ENCODE measurements around the gene NUDT3.
A peak's percentile ranks its signal among the peaks of the same experiment; 100 is the strongest.
"Not testable (repeated sequence)": the region's sequence is repeated elsewhere in the genome, so short reads cannot be mapped to it uniquely, and the experiment has no call there.

The NUDT3 gene

DNA sequence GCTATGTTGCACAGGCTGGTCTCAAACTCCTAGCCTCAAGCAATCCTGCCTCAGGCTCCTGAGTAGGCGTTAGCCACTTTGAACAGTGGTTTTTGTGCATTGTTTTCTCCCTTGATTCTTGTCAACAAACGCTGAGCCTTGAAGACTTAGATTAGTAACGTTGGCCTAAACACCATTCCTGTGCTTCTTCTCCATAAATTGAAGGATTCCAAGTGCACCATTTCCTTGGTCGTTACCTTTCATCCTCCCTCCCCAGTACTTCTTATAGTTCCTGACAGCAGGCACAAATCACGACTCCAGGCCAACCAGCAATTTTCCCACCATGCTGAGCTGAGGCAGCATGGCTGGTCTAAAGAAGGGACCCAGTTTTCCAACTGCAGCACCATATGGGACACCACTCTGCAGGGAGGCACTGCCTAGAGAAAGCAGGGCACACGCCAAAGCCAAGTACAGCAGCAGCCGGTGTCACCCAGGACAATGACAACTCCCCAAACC, 24.5 kb upstream of the NUDT3 start:
- Histone ChIP-seq H3K79me2 (ENCODE audit: low read length) (peaks cover under 1% of the 10 kb centered on the region; the same call in 1 of the 2 replicates), H3K4me1 (ENCODE audit: low read length) (no peaks in the 10 kb centered on the region), H3K4me3 (ENCODE audit: low read length) (no peak overlapping the region), H3K9ac (ENCODE audit: low read length) (no peak overlapping the region), H3K36me3 (replicated peaks; ENCODE audit: low read depth, low read length) (peaks cover 30% of the 10 kb centered on the region), H3K4me2 (ENCODE audit: low read length) (no peak overlapping the region), H3K27me3 (ENCODE audit: low read depth, low read length) (no peaks in the 10 kb centered on the region), H2AFZ (ENCODE audit: low read depth, low read length) (no peak overlapping the region), H3K27ac (ENCODE audit: low read length) (no peak overlapping the region), H4K20me1 (ENCODE audit: insufficient read depth, low read length) (peaks cover 6% of the 10 kb centered on the region), H3K9me3 (ENCODE audit: insufficient read depth, low read length) (no peaks in the 10 kb centered on the region)
- TF ChIP-seq, protein P1, sequence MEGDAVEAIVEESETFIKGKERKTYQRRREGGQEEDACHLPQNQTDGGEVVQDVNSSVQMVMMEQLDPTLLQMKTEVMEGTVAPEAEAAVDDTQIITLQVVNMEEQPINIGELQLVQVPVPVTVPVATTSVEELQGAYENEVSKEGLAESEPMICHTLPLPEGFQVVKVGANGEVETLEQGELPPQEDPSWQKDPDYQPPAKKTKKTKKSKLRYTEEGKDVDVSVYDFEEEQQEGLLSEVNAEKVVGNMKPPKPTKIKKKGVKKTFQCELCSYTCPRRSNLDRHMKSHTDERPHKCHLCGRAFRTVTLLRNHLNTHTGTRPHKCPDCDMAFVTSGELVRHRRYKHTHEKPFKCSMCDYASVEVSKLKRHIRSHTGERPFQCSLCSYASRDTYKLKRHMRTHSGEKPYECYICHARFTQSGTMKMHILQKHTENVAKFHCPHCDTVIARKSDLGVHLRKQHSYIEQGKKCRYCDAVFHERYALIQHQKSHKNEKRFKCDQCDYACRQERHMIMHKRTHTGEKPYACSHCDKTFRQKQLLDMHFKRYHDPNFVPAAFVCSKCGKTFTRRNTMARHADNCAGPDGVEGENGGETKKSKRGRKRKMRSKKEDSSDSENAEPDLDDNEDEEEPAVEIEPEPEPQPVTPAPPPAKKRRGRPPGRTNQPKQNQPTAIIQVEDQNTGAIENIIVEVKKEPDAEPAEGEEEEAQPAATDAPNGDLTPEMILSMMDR (IDR thresholded peaks at IDR 0.05; ENCODE audit: low read depth, low read length), result no peak
- TF ChIP-seq EZH2phosphoT487 (IDR thresholded peaks at IDR 0.05; ENCODE audit: low read depth), result no peak

DNA sequence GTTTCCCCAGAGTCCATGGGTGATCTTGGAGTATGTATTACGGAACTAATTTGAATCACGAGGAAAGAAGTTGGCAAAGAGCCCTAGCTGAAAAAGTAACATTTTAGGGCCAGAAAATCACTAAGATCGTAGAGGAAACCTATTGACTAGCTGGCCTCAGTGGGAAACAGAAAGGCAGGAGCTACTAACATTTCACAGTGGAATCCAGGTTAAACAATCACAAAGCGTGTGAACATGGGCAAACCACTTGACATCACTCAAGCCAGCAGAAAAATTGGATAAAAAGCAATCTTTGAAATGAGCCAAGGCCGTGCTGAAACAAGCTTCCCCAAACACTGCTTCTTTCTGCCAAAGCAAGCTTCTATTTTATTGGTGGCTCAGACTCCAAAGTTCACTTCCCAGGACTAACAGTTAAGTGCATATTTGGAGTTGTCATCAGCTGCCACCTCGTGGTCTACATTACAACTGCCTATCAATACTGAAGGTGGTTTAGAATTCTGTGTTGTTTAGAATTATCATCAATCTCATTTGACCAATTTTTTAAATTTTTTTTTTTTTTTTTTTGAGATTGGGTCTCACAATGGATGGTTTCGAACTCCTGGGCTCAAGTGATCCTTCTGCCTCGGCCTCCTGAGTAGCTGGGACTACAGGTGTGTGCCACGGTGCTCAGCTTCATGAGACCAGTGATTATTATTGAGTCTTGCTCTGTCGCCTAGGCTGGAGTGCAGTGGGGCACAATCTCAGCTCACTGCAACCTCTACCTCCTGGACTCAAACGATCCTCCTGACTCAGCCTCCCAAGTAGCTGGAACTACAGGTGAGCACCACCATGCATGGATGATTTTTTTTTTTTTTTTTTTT, 22.8 kb upstream of the NUDT3 start:
- H3K9me3 ChIP-seq (ENCODE audit: insufficient read depth, low read length), result no peaks in the 10 kb centered on the region

DNA sequence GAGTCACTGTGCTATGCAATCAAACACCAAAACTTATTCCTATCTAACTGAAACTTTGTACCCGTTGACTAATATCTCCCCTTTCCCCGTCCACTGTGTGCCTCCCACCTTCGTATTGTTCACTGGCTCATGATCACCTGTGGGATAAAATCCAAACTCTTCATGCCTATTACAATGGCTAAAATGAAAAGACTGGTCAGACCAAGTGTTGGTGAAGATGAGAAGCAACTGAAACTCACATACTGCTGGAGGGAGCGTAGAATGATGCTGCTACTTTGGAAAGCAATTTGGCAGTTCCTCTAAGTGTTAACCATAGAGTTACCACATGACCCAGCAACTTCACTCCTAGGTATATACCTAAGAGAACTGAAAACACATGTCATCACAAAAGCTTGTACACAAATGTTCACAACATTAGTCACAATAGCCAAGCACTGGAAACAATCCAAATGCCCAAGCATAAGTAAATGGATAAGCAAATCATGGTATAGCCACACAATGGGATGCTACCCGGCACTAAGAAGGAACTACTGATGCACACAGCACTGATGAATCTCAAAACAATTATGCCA, 20.3 kb upstream of the NUDT3 start:
- TF ChIP-seq EZH2phosphoT487 (IDR thresholded peaks at IDR 0.05; ENCODE audit: low read depth), result no peak
- TF ChIP-seq, protein P1 (IDR thresholded peaks at IDR 0.05; ENCODE audit: low read depth, low read length), result no peak
- Histone ChIP-seq H3K27ac (ENCODE audit: low read length) (no peak overlapping the region), H4K20me1 (ENCODE audit: insufficient read depth, low read length) (peaks cover 4% of the 10 kb centered on the region; the same call in 1 of the 2 replicates), H3K36me3 (replicated peaks; ENCODE audit: low read depth, low read length) (peaks cover 14% of the 10 kb centered on the region), H3K9ac (ENCODE audit: low read length) (no peak overlapping the region), H3K4me1 (ENCODE audit: low read length) (no peaks in the 10 kb centered on the region), H3K79me2 (ENCODE audit: low read length) (no peaks in the 10 kb centered on the region), H3K4me3 (ENCODE audit: low read length) (no peak overlapping the region), H3K4me2 (ENCODE audit: low read length) (no peak overlapping the region), H3K9me3 (ENCODE audit: insufficient read depth, low read length) (no peaks in the 10 kb centered on the region), H3K27me3 (ENCODE audit: low read depth, low read length) (no peaks in the 10 kb centered on the region), H2AFZ (ENCODE audit: low read depth, low read length) (no peak overlapping the region)

More for the DNA sequence above, 22.8 kb upstream of the NUDT3 start:
- Histone ChIP-seq H3K36me3 (replicated peaks; ENCODE audit: low read depth, low read length) (peaks cover 23% of the 10 kb centered on the region), H3K4me3 (ENCODE audit: low read length) (no peak overlapping the region), H3K4me2 (ENCODE audit: low read length) (no peak overlapping the region), H3K27ac (ENCODE audit: low read length) (no peak overlapping the region), H2AFZ (ENCODE audit: low read depth, low read length) (no peak overlapping the region), H3K27me3 (ENCODE audit: low read depth, low read length) (no peaks in the 10 kb centered on the region), H3K9ac (ENCODE audit: low read length) (no peak overlapping the region), H3K79me2 (ENCODE audit: low read length) (no peaks in the 10 kb centered on the region), H3K4me1 (ENCODE audit: low read length) (no peaks in the 10 kb centered on the region), H4K20me1 (ENCODE audit: insufficient read depth, low read length) (peaks cover 6% of the 10 kb centered on the region)
- TF ChIP-seq, protein P1 (IDR thresholded peaks at IDR 0.05; ENCODE audit: low read depth, low read length), result peak; percentile 55
- no peak for TF ChIP-seq EZH2phosphoT487 (IDR thresholded peaks at IDR 0.05; ENCODE audit: low read depth)

DNA sequence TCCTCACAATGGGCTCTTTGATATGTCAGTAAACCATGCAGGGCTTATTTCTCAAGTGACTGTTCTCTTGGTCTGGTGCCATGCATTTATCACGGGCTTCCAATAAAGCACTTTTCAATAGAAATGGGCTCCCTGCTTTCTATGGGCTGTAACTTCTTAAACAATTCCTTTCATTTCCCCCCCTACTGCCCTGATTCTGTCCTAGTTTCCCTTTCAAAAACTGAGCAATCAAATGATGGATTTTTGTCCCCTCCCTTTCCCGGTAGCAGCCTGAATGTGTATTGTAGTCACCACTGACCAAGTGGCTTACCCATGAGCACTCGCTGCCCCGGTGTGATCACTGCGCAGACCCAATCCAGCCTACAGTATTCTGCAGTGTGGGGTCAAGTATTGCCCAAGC, 19.5 kb upstream of the NUDT3 start:
- no peaks in the 10 kb centered on the region for H3K9me3 ChIP-seq (ENCODE audit: insufficient read depth, low read length)
- H3K4me2 ChIP-seq (ENCODE audit: low read length), result no peak overlapping the region
- no peak overlapping the region for H2AFZ ChIP-seq (ENCODE audit: low read depth, low read length)
- H3K36me3 ChIP-seq (replicated peaks; ENCODE audit: low read depth, low read length), result peaks cover 7% of the 10 kb centered on the region
- H3K9ac ChIP-seq (ENCODE audit: low read length), result no peak overlapping the region
- peaks cover 1% of the 10 kb centered on the region; the same call in 1 of the 2 replicates for H4K20me1 ChIP-seq (ENCODE audit: insufficient read depth, low read length)
- H3K4me1 ChIP-seq (ENCODE audit: low read length), result no peaks in the 10 kb centered on the region
- no peaks in the 10 kb centered on the region for H3K79me2 ChIP-seq (ENCODE audit: low read length)
- H3K4me3 ChIP-seq (ENCODE audit: low read length), result no peak overlapping the region
- TF ChIP-seq, protein P1 (IDR thresholded peaks at IDR 0.05; ENCODE audit: low read depth, low read length), result no peak
- TF ChIP-seq EZH2phosphoT487 (IDR thresholded peaks at IDR 0.05; ENCODE audit: low read depth), result no peak
- no peaks in the 10 kb centered on the region for H3K27me3 ChIP-seq (ENCODE audit: low read depth, low read length)
- H3K27ac ChIP-seq (ENCODE audit: low read length), result no peak overlapping the region

DNA sequence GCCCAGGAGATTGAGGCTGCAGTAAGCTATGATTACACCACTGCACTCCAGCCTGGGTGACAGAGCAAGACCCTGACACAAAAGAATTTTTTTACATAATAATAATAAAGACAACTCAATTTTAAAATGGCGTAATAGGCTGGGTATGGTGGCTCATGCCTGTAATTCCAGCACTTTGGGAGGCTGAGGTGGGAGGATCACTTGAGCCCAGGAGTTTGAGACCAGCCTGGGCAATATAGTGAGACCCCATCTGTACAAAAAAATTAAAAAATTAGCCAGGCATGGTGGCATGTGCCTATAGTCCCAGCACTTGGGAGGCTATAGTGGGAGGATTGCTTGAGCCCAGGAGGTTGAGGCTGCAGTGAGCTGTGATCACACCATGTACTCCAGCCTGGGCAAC, 15.4 kb upstream of the NUDT3 start:
- not testable (repeated sequence) for H3K4me1 ChIP-seq (ENCODE audit: low read length); H2AFZ ChIP-seq (ENCODE audit: low read depth, low read length); H3K27ac ChIP-seq (ENCODE audit: low read length); H3K9ac ChIP-seq (ENCODE audit: low read length); H4K20me1 ChIP-seq (ENCODE audit: insufficient read depth, low read length); H3K79me2 ChIP-seq (ENCODE audit: low read length); H3K4me2 ChIP-seq (ENCODE audit: low read length); H3K27me3 ChIP-seq (ENCODE audit: low read depth, low read length); H3K4me3 ChIP-seq (ENCODE audit: low read length); H3K36me3 ChIP-seq (replicated peaks; ENCODE audit: low read depth, low read length); H3K9me3 ChIP-seq (ENCODE audit: insufficient read depth, low read length)

All from OCI-LY3 (cell line).